ENCODE results near the gene ARSA.

GRCh38 chr22:50612528-50613221, 15.3 kb downstream of the ARSA start:
- TF ChIP-seq POLR2AphosphoS5 (IDR thresholded peaks at IDR 0.05; ENCODE audit: insufficient read depth in 1 of 2, low read depth in 1 of 2) (no peak), POLR2A (IDR thresholded peaks at IDR 0.05) (no peak)
